GM12878 (cell line): ENCODE data around the gene ARID3B. TPM values are rescaled to one million over a fixed set of nuclear protein-coding genes. Genes with fewer than 3 reads are reported as not detected.

Experiments used
- ATAC-seq: fragments of 200-7000 bp; cut with Tn5 transposase; 3 replicates; pipeline ENCODE4 v1.9.1; 2020; ENCODE audit warnings: mild to moderate bottlenecking, moderate library complexity
- BruUV-seq: library from RNA; stranded (reverse); fragments of 400-500 nt; replicated peaks from 2 replicates; lab custom pipeline; 2021; lab: Mats Ljungman, UMichigan
- CTCF ChIA-PET: fragments of 300-600 bp; sonication (Branson Sonifier 250); formaldehyde crosslinking; extraction: SDS; loops from one replicate; lab custom pipeline; 2021; ENCODE audit warnings: inconsistent platforms; lab: Yijun Ruan, JAX
- POLR2A ChIA-PET: fragments of 350-600 bp; formaldehyde crosslinking; extraction: SDS; loops from one replicate; lab custom pipeline; 2021; ENCODE audit warnings: inconsistent platforms; lab: Charles Lee
- RAD21 ChIA-PET: fragments of 300-600 bp; sonication (Branson Sonifier 250); formaldehyde crosslinking; loops from one replicate; lab custom pipeline; 2023; ENCODE audit warnings: antibody characterized with exemption; ENCODE audit not compliant: unreplicated experiment; lab: Charles Lee
- SMC1A ChIA-PET: fragments of 300-600 bp; sonication (Branson Sonifier 250); formaldehyde crosslinking; loops from one replicate; lab custom pipeline; 2023; ENCODE audit not compliant: unreplicated experiment, uncharacterized antibody; lab: Charles Lee
- DNase-seq: peaks from one replicate; pipeline ENCODE4 v3.0.0-alpha.2; 2011; ENCODE audit warnings: low read depth, low spot score
- FAIRE-seq: peaks from 3 replicates; lab custom pipeline; 2011; peaks lifted over from hg19 to GRCh38; lab: Jason Lieb, UNC
- H2AFZ ChIP-seq: 2 replicates; pipeline ENCODE4 v1.6.0; 2011; ENCODE audit warnings: low read depth, low read length, control low read depth; ENCODE audit not compliant: control insufficient read depth
- H3K27ac ChIP-seq: 2 replicates; pipeline ENCODE4 v1.5.1; 2011; ENCODE audit warnings: control low read depth; ENCODE audit not compliant: control insufficient read depth, insufficient read depth
- H3K27me3 ChIP-seq, 2 experiments: replicated peaks in 1 of 2; 2 replicates each; pipeline versions ENCODE4 v1.6.0 to v1.6.1; 2011; ENCODE audit warnings: low read length in 1 of 2; ENCODE audit not compliant: control insufficient read depth in 2 of 2, insufficient read depth in 2 of 2
- H3K36me3 ChIP-seq, 2 experiments: 2 replicates each; pipeline ENCODE4 v1.5.1; 2011; ENCODE audit warnings: low read length in 1 of 2; ENCODE audit not compliant: control insufficient read depth in 2 of 2, insufficient read depth in 2 of 2
- H3K4me1 ChIP-seq: 2 replicates; pipeline ENCODE4 v1.6.1; 2011; ENCODE audit warnings: mild to moderate bottlenecking, low read length, moderate library complexity, mixed read lengths; ENCODE audit not compliant: control insufficient read depth, insufficient read depth
- H3K4me2 ChIP-seq: 2 replicates; pipeline ENCODE4 v1.6.0; 2011; ENCODE audit warnings: control low read depth; ENCODE audit not compliant: control insufficient read depth, insufficient read depth
- H3K4me3 ChIP-seq: fragments of 200-600 bp; sonication (generic); 2 replicates; pipeline ENCODE4 v1.5.1; 2016
- H3K79me2 ChIP-seq: 2 replicates; pipeline ENCODE4 v1.6.0; 2011; ENCODE audit warnings: low read length; ENCODE audit not compliant: control insufficient read depth, insufficient read depth
- H3K9ac ChIP-seq: 2 replicates; pipeline ENCODE4 v1.8.0; 2011; ENCODE audit warnings: low read length, control low read depth, mixed read lengths; ENCODE audit not compliant: control insufficient read depth, insufficient read depth
- H3K9me3 ChIP-seq: replicated peaks from 3 replicates; pipeline ENCODE4 v1.5.1; 2011; ENCODE audit warnings: mild to moderate bottlenecking, low read length; ENCODE audit not compliant: control insufficient read depth, insufficient read depth
- H4K20me1 ChIP-seq: 2 replicates; pipeline ENCODE4 v1.6.0; 2011; ENCODE audit not compliant: control insufficient read depth, insufficient read depth
- CBX3 ChIP-seq: fragments of 200-600 bp; sonication (generic); IDR thresholded peaks from 2 replicates; pipeline ENCODE4 v1.6.1; 2016; ENCODE audit warnings: low read depth, borderline replicate concordance
- CHD2 ChIP-seq: IDR thresholded peaks from 2 replicates; pipeline ENCODE4 v1.6.1; 2011; ENCODE audit warnings: low read depth, low read length, improper control_type of control experiment, borderline replicate concordance
- CUX1 ChIP-seq: IDR thresholded peaks from 2 replicates; pipeline ENCODE4 v1.6.1; 2012; ENCODE audit warnings: improper control_type of control experiment, low read depth, low read length; ENCODE audit not compliant: insufficient replicate concordance
- EED ChIP-seq: sonication (generic); IDR thresholded peaks from 2 replicates; pipeline ENCODE4 v1.6.1; 2016; ENCODE audit warnings: antibody characterized with exemption, low read depth
- MXI1 ChIP-seq: fragments of 150-350 bp; IDR thresholded peaks from 2 replicates; pipeline ENCODE4 v1.6.1; 2011; ENCODE audit warnings: low read depth, mild to moderate bottlenecking, inconsistent platforms, low read length, improper control_type of control experiment
- NR2C2 ChIP-seq: IDR thresholded peaks from 2 replicates; pipeline ENCODE4 v1.6.1; 2011; ENCODE audit warnings: borderline replicate concordance, low read depth; ENCODE audit not compliant: control insufficient read depth, insufficient read length
- NR2F1 ChIP-seq: fragments of 450-650 bp; conservative IDR thresholded peaks from 2 replicates; pipeline ENCODE4 v1.6.1; 2017; ENCODE audit warnings: mild to moderate bottlenecking
- POU2F2 ChIP-seq: IDR thresholded peaks from 3 replicates; pipeline ENCODE4 v1.6.1; 2011; ENCODE audit warnings: low read depth, mild to moderate bottlenecking, low read length, borderline replicate concordance
- RUNX3 ChIP-seq: IDR thresholded peaks from 2 replicates; pipeline ENCODE4 v1.6.1; 2012; ENCODE audit warnings: low read length, inconsistent platforms
- SMAD1 ChIP-seq: fragments of 450-650 bp; IDR thresholded peaks from 2 replicates; pipeline ENCODE4 v1.6.1; 2018; ENCODE audit warnings: mild to moderate bottlenecking, low read depth; ENCODE audit not compliant: partially characterized antibody
- SMC3 ChIP-seq: IDR thresholded peaks from 2 replicates; pipeline ENCODE4 v1.6.1; 2011; ENCODE audit warnings: low read length, improper control_type of control experiment, borderline replicate concordance
- SUPT20H ChIP-seq: IDR thresholded peaks from 2 replicates; pipeline ENCODE4 v1.6.1; 2011; ENCODE audit warnings: low read depth, mild to moderate bottlenecking, low read length, moderate library complexity, borderline replicate concordance; ENCODE audit not compliant: control insufficient read depth
- USF1 ChIP-seq: IDR thresholded peaks from 2 replicates; pipeline ENCODE4 v1.6.1; 2011; ENCODE audit warnings: borderline replicate concordance, low read depth, mild to moderate bottlenecking, moderate library complexity, mixed read lengths, low read length; ENCODE audit not compliant: insufficient read depth; ENCODE audit errors: extremely low read length
- ZBTB40 ChIP-seq: fragments of 450-650 bp; IDR thresholded peaks from 2 replicates; pipeline ENCODE4 v1.6.1; 2016; ENCODE audit warnings: mild to moderate bottlenecking, moderate library complexity, borderline replicate concordance
- whole genome bisulfite sequencing: methylation state at CpG from one replicate; pipeline ENCODE4 v1.1.6; 2016; ENCODE audit warnings: low lambda C conversion rate; ENCODE audit not compliant: insufficient replicate concordance, insufficient coverage; ENCODE audit errors: missing lambda C conversion rate; 5-methylcytosine and 5-hydroxymethylcytosine counted together
- in situ Hi-C: fragments of 300-500 bp; cut with MboI; formaldehyde crosslinking; loops from 9 replicates; pipeline ENCODE4 v1.14.3; 2018; ENCODE audit warnings: mixed read lengths
- intact Hi-C: fragments of 100-400 bp; cut with micrococcal nuclease; formaldehyde crosslinking; loops from one replicate; pipeline ENCODE4 v1.14.2; 2022; ENCODE audit not compliant: unreplicated experiment
- polyA plus RNA-seq, 11 experiments: library from polyadenylated mRNA; depleted of rRNA in 4 of 11; unstranded in 6 of 11; stranded (reverse) in 5 of 11; fragments of >200 nt; fragmentation: Nextera tagmentation in 4 of 11; fragmentation: Illumina TruSeq in 1 of 11; extraction: Ambion mirVana in 4 of 11; extraction: Trizol in 1 of 11; gene quantifications; 1 replicate in 1 of 11; 2 replicates in 10 of 11; pipeline versions ENCODE4 v1.2.1 to v1.2.3, GENCODE V29; 2011 to 2016; ENCODE audit warnings: inconsistent platforms in 2 of 11, missing spikeins in 2 of 11, low read depth in 1 of 11
- total RNA-seq, 4 experiments: library from RNA; depleted of rRNA in 3 of 4; stranded (reverse); fragments of >200 nt in 3 of 4; fragmentation: Illumina TruSeq in 1 of 4; extraction: Trizol in 1 of 4; gene quantifications; 2 replicates each; pipeline versions ENCODE4 v1.2.1 to v1.2.3, GENCODE V29; 2013 to 2021

Gene ARID3B
- total and polyA plus RNA-seq, 10 of the 15 experiments (the other 5 are each of a cell fraction or from before 2014, with no cell fraction given), result 1.1 to 33.4 (median 24.0) TPM

- Histone ChIP-seq H4K20me1 (no peaks in the 10 kb centered on the region; the same call in 1 of the 2 replicates), H3K79me2 (no peaks in the 10 kb centered on the region), H2AFZ (no peak overlapping the region), H3K27me3 (no peaks in the 10 kb centered on the region), H3K4me1 (no peaks in the 10 kb centered on the region), H3K9me3 (no peaks in the 10 kb centered on the region), H3K27ac (no peak overlapping the region), H3K36me3 (peaks cover 4 to 24% of the 10 kb centered on the region in 2 experiments), H3K9ac (no peak overlapping the region), H3K4me3 (no peak overlapping the region), H3K4me2 (no peak overlapping the region)
- ChIA-PET SMC1A (interaction anchor here (2.0 kb wide), 1 partner anchor 10 kb away, joined by 6 read pairs; no protein-coding TSS in a partner anchor), POLR2A (interaction anchor here (0.6 kb wide), 1 partner anchor 10 kb away, joined by 3 read pairs; no protein-coding TSS in a partner anchor), RAD21 (interaction anchor here (0.6 kb wide), 1 partner anchor 171 kb away, joined by 3 read pairs; no protein-coding TSS in a partner anchor), CTCF (interaction anchor here (4.8 to 18.9 kb wide), 2 partner anchors 10 to 125 kb away, joined by 28 to 380 read pairs; no protein-coding TSS in a partner anchor)
- BruUV-seq, result no TSS peak
- DNase-seq (no peak), FAIRE-seq (no peak), ATAC-seq (no peak)
- intact Hi-C loops (no loop called here), in situ Hi-C loops (no loop called here)
- WGBS, result 86% methylated on average over 4 of the region's 4 CpGs
- TF ChIP-seq RUNX3 (no peak), CBX3 (no peak), POU2F2 (no peak), SMAD1 (no peak), EED (no peak), MXI1 (no peak), CHD2 (no peak), NR2C2 (no peak), NR2F1 (no peak), SMC3 (no peak), CUX1 (no peak), SUPT20H (no peak), USF1 (no peak), ZBTB40 (no peak)
Observed at GRCh38 chr15:74642348-74642733, 101.3 kb downstream of the ARID3B start.
